Measurements from ENCODE around the gene S100PBP.
"Not testable (repeated sequence)": the region's sequence is repeated elsewhere in the genome, so short reads cannot be mapped to it uniquely, and the experiment has no call there.

The S100PBP gene

GRCh38 chr1:32784817-32785216 is 32.6 kb upstream of the S100PBP start:
- no peak for DNase-seq (ENCODE audit: low read depth in 1 of 2, low spot score in 1 of 2)

GRCh38 chr1:32786856-32787255 is 30.6 kb upstream of the S100PBP start:
- DNase-seq (ENCODE audit: low read depth in 1 of 2, low spot score in 1 of 2) = no peak

- DNase-seq (ENCODE audit: low read depth in 1 of 2, low spot score in 1 of 2) = not testable (repeated sequence)
Observed at GRCh38 chr1:32789356-32789755, 28.1 kb upstream of the S100PBP start.

GRCh38 chr1:32791881-32792280 is 25.6 kb upstream of the S100PBP start:
- no peak for DNase-seq (ENCODE audit: low read depth in 1 of 2, low spot score in 1 of 2)

GRCh38 chr1:32795763-32796162 is 21.7 kb upstream of the S100PBP start:
- DNase-seq (ENCODE audit: low read depth in 1 of 2, low spot score in 1 of 2) = not testable (repeated sequence)

DNA sequence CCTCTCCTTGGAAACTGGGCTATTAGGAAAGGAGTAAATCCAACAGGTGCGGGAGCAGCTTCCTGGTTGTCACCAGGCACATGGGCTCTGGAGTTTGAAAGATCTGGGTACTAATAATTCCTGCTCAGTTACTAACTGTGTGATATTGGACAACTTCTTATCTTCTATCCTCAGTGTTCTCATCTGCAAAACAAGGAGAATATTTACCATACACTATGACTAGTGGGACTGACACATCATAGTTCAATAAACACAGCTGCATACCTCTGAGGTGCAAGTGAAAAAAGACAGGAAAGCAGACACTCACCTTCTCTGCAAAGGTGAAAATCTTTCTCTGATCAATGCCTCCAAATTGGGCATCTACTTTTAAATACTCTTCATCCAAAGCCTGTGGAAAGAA is 20.0 kb upstream of the S100PBP start:
- DNase-seq (ENCODE audit: low read depth in 1 of 2, low spot score in 1 of 2) = no peak

- DNase-seq (ENCODE audit: low read depth in 1 of 2, low spot score in 1 of 2) = no peak
Observed at GRCh38 chr1:32798191-32798590, 19.3 kb upstream of the S100PBP start.

- no peak for DNase-seq (ENCODE audit: low read depth in 1 of 2, low spot score in 1 of 2)
Observed at GRCh38 chr1:32798679-32799416, 18.6 kb upstream of the S100PBP start.

DNA sequence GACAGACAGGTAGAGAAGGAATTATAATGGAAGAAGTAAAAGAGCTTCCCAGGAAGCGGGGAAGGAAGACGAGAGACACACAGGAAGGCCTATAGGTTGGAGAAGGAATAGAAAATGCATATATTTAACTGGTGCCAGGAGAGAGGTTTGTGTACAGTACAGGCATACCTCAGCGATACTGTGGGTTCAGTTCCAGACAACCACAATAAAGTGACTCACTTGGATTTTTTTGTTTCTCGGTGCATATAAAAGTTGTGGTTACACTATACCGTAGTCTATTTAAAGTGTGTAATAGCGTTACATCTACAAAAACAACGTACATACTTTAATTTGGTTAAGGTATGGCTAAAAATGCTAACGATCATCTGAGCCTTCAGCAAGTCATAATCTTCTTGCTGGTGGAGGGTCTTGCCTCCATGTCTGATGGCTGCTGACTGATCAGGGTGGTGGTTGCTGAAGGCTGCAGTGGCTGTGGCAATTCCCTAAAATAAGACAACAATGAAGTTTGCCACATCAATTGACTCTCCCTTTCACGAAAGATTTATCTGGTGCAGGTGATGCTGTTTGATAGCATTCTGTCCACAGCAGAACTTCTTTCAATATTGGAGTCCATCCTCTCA is 16.2 kb upstream of the S100PBP start:
- no peak for DNase-seq (ENCODE audit: low read depth in 1 of 2, low spot score in 1 of 2)

- not testable (repeated sequence) for DNase-seq (ENCODE audit: low read depth in 1 of 2, low spot score in 1 of 2)
Observed at GRCh38 chr1:32804460-32804859, 13.0 kb upstream of the S100PBP start.

GRCh38 chr1:32806290-32806689 is 11.2 kb upstream of the S100PBP start:
- no peak for DNase-seq (ENCODE audit: low read depth in 1 of 2, low spot score in 1 of 2)

- DNase-seq (ENCODE audit: low read depth in 1 of 2, low spot score in 1 of 2) = no peak
Observed at GRCh38 chr1:32806910-32807523, 10.4 kb upstream of the S100PBP start.

DNA sequence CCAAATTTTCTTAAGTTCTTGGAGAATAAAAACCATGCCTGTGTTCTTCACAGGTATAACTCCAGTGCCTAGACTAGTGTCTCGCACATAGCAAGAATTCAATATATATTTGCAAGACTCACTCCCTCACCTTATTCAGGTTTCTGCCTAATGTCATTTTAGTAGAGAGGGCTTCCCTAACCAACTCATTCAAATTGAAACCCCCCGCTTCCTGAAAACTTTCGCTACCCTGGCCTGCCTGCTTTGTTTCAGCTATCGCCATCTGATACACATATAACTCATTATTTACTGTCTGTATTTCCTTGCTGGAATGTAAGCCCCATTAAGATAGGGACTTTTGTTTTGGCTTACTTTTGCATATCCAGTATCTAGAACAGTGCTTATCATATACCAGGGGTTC is 8.9 kb upstream of the S100PBP start:
- DNase-seq (ENCODE audit: low read depth in 1 of 2, low spot score in 1 of 2) = no peak

GRCh38 chr1:32810358-32810757 is 7.1 kb upstream of the S100PBP start:
- DNase-seq (ENCODE audit: low read depth in 1 of 2, low spot score in 1 of 2) = no peak

DNA sequence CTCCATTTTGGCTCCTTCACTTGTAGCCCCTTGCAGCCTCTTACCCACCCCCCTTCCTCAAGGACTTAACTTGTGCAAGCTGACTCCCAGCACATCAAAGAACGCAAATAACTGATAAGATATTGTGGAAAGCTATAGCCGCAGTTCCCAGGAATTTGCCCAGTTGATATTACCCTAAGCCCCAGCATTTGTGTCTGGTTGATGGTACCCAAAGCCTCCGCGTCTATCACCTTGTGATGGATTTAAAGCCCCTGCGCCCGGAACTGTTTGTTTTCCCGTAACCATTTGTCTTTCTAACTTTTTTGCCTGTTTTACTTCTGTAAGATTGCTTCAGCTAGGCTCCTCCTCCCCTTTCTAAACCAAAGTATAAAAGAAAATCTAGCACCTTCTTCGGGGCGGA is 6.2 kb upstream of the S100PBP start:
- no peak for DNase-seq (ENCODE audit: low read depth in 1 of 2, low spot score in 1 of 2)

DNA sequence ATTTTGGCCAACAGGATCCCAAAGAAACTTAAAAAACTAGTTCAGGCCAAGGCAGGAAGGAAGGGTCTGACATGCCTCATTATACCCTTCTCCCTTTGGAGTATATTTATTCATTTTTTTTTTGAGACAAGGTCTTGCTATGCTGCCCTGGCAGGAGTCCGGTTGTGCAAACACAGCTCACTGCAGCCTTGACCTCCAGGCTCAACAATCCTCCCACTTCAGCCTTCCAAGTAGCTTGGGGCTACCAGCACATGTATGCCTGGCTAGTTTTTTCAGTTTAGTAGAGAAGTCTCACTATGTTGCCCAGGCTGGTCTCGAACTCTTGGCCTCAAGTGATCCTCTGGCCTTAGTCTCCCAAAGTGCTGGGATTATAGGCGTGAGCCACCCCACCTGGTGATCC is 5.5 kb upstream of the S100PBP start:
- DNase-seq (ENCODE audit: low read depth in 1 of 2, low spot score in 1 of 2) = no peak

GRCh38 chr1:32813941-32814739 is 3.3 kb upstream of the S100PBP start:
- DNase-seq (ENCODE audit: low read depth in 1 of 2, low spot score in 1 of 2) = no peak

GRCh38 chr1:32816676-32817158 is 736 bp upstream of the S100PBP start:
- no peak for DNase-seq (ENCODE audit: low read depth in 1 of 2, low spot score in 1 of 2)

GRCh38 chr1:32817815-32818786 is 648 bp downstream of the S100PBP start:
- peak in 1 of 2 donors; percentile 13 for DNase-seq (ENCODE audit: low read depth in 1 of 2, low spot score in 1 of 2)

GRCh38 chr1:32818804-32819541 is 1.5 kb downstream of the S100PBP start:
- no peak for DNase-seq (ENCODE audit: low read depth in 1 of 2, low spot score in 1 of 2)
